Left kidney (tissue), 2 donors: ENCODE results near the gene WASHC2A. TPM values are rescaled to one million over a fixed set of nuclear protein-coding genes. Genes with fewer than 3 reads are reported as not detected.
"Not testable (repeated sequence)": the region's sequence is repeated elsewhere in the genome, so short reads cannot be mapped to it uniquely, and the experiment has no call there.

ENCODE experiments used
- DNase-seq: peaks from one replicate; pipeline ENCODE4 v3.0.0-alpha.2; 2013
- polyA plus RNA-seq: library from polyadenylated mRNA; unstranded; fragments of 120-200 nt; gene quantifications from one replicate; pipeline ENCODE4 v1.2.1, GENCODE V29; 2013; ENCODE audit not compliant: insufficient read length

Gene WASHC2A
- polyA plus RNA-seq, 1 donor, result 91.0 TPM

DNA sequence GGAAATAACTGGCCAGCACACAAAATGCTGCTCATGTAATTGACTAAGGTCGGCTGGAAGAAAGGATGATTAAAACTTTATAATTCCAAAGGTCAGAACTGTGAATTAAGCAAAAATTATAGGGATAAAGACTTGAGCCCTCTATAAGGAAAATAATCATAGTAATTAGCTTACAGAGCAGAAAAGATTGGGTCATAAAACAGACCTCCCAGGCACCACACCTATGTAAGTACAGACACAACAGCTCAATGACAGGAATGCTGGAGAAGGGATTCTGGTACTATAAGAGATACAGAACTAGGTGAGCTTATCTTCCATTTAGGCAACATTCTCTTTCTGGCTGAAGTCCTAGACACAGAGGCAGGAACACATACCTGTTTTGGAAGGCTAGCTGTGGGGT is 9.0 kb upstream of the WASHC2A start:
- DNase-seq, result not testable (repeated sequence)

DNA sequence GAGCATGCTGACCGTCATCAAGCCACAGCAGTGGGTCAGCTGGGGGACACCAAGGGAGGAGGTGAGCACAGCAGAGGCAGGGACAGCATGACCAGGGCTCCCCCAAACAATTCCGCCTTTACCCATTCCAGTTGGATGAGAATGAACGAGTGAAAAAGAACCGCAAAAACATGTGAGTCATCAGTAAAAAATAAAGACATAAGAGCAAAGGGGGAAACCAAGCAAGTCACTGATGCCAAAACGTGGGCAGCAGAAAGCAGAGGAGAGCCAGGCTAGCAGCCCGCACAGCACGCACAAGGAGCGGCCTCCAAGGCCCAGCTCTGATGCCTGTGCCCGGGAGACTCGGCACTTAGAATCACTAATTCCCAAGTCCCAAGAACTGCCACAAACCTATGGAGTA is 7.8 kb upstream of the WASHC2A start:
- DNase-seq, result not testable (repeated sequence)

DNA sequence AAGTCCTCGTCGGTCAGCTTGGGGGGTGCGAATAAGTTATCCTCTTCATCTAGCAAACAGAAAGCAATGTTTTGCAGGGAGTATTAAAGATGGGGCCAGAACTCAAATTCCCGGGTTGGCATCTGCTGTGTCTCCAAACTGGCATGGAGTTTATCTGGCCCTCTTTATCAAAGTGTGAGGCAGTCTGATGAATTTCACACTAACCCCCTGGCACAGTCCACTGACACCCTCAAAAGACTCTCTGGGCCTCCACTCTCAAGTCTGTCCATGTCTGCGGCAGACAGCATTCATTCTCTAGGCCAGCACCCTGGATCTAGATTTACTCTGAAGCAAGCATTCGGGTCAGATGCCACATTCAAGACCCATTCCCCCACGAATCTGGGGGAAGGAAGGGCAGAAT is 6.2 kb upstream of the WASHC2A start:
- not testable (repeated sequence) for DNase-seq

DNA sequence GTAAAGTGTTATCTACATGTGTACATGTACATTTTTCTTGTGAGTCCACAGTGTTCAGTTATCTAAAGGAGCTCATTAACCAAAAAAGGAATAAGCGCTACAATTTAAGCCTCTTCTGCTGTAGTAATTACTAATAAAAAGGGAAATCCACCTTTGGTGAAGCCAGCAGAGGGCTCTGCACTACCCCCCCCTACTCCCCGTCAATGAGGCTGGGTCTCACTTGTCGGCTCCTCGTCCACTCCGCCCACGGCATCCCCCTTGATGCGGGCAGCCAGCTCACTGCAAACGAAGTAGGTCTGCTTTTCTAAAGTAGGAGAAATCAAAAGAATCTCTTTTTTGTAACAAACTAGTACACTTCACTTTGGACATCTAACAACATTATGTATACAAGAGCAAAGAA is 4.7 kb upstream of the WASHC2A start:
- DNase-seq, result no peak

DNA sequence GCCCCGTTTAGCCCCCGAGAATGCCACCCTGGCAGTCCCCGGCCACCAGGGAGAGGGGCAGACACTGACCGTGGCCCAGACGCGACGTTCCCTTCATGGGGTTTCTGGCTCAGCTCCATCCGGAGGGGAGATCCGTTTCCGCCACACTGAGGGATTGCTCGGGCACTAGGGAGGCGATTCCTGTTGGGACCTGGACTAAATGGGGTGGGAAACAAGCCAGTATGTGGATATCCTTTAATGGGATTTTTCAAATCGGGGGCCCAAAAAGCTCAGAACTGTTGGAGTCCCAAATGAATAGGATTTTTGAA is 552 bp downstream of the WASHC2A start:
- not testable (repeated sequence) for DNase-seq

DNA sequence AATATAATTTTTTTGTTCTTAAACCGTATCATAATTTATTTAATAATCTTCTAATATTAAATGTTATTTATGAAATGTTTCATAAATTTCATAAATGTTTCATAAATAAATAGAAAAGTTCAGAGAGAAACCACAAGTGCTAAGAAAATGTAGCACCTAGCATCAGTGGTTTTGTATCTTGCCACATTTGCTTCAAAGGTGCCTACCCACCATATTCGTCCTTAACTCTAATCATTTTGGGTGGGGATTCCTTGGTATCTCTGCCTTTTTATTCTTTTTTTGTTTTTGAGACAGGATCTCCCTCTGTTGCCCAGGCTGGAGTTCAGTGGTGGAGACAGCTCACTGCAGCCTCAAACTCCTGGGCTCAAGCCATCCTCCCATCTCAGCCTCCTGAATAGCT is 7.4 kb downstream of the WASHC2A start:
- DNase-seq, result not testable (repeated sequence)

DNA sequence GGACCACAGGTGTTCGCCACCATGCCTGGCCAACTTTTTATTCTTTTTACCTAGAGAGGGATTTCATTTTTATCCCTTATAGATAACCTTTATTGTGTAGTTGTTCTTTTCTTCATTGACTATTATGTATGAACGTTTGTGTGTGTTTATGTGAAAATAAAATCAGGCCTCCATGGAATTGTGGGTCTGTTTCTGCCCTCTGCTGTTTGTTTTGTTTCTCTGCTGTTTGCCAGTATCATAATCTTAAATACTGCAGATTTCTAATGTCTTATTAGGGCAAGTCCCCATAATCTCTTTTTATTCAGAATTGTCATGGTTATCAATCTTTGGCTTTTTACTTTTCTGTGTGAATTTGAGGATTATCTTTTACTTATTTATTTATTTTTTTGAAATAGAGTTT is 7.8 kb downstream of the WASHC2A start:
- DNase-seq, result not testable (repeated sequence)

DNA sequence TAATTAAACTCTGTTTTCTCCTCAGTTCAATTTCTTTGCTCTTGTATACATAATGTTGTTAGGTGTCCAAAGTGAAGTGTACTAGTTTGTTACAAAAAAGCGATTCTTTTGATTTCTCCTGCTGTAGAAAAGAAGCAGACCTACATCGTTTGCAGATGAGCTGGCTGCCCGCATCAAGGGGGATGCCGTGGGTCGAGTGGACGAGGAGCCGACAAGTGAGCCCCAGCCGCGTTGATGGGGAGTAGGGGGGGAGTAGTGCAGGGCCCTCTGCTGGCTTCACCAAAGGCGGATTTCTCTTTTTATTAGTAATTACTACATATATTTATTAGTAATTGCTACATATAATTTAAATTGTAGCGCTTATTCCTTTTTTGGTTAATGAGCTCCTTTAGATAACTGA is 23.6 kb downstream of the WASHC2A start:
- DNase-seq, result not testable (repeated sequence)

DNA sequence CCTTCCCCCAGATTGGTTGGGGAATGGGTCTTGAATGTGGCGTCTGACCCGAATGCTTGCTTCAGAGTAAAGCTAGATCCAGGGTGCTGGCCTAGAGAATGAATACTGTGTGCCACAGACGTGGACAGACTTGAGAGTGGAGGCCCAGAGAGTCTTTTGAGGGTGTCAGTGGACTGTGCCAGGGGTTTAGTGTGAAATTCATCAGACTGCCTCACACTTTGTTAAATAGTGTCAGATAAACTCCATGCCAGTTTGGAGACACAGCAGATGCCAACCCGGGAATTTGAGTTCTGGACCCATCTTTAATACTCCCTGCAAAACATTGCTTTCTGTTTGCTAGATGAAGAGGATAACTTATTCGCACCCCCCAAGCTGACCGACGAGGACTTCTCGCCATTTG is 25.2 kb downstream of the WASHC2A start:
- DNase-seq, result not testable (repeated sequence)

DNA sequence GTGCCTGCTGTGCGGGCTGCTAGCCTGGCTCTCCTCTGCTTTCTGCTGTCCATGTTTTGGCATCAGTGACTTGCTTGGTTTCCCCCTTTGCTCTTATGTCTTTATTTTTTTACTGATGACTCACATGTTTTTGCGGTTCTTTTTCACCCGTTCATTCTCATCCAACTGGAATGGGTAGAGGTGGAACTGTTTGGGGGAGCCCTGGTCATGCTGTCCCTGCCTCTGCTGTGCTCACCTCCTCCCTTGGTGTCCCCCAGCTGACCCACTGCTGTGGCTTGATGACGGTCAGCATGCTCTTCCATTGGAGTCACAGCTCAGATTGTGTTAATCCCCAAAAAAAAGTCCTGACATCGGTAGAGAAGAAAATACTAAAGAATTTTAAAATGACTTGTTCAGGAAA is 26.9 kb downstream of the WASHC2A start:
- not testable (repeated sequence) for DNase-seq

DNA sequence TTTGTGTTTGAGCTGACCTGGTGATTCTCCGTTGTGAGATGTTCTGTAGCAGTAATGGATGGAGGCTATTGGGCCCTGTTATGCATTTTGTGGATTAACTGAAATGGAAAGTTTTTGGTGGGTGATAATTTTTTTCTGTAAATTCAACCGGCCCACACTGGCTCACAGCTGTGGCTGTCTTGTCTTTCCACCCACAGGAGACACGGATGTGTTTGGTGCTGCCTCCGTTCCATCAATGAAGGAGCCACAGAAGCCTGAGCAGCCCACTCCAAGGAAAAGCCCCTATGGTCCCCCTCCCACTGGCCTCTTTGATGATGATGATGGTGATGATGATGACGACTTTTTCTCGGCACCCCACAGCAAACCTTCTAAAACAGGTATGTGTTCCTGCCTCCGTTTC is 27.6 kb downstream of the WASHC2A start:
- not testable (repeated sequence) for DNase-seq

DNA sequence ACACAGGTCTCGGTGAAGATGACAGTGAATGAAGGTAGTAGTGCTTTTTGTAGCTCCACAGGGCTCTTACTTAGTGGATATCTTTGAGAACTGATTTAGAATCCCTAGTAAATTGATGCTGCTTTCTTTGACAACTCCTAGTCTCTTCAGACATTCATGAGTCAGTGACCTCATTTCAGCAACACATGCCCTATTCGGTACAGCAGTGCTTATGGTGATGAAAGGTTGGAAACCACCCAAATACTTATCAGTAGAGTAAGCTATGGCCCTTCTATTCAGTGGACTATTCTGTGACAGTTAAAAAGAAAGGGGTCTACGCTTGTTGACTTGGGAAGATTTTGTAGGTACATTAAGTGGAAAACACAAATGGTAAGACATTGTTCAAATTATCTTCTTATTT is 29.0 kb downstream of the WASHC2A start:
- DNase-seq, result not testable (repeated sequence)

DNA sequence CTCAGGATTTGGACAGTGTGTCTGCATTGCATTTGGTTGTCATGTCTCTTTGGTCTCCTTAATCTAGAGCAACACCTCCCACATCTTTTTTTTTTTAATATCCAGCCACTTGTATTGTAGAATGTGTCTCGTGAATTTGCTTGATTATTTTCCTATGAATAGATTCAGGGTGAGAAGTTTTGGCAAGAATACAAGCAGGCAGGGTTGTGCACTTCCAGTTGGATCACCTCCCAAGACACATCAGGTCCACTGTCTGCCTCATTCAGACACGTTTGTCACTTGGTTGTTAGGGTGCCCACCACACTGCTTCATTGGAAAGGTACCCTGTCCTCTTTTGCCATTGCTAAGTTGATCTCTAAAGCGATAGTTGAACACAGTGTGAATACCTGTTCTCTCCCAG is 30.9 kb downstream of the WASHC2A start:
- DNase-seq, result not testable (repeated sequence)

DNA sequence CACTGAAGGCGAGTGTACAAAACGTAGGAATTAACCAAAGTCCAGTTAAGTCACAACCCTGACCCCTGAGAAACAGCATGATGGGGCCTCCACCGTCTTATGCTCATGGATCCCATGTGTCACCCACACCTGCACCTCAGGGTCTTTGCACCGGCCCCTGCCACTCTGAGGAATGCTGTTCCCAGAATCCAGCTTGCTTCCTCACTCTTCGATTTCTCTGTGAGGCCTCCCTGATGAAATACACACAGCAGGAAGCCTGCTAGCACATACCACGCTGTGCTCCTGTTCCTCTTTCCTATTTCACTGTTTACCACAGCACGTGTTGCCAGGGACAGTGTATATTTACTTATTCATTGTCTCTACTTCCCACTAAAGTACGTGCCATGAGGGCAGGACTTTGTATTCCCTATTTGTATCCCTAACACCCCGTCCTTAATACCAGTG is 33.4 kb downstream of the WASHC2A start:
- DNase-seq, result not testable (repeated sequence)

DNA sequence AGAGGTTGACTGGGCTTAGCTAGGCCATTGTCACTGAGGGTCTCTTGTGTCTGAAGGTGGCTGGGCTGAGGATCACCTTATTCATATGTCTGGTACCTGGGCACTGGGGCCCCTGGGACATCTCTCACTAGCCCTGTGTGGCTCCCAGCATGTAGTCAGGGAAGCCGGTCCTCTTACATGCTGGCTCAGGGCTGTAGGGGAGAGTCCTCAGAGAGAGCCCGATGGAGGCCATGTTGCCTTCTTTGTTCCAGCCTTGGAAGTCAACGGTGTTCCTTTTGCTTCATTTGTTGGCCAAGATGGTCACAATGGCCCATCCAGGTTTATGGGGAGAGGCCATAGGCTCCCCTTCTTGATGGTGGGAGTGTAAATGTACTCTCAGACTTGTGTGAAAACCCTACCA is 34.0 kb downstream of the WASHC2A start:
- not testable (repeated sequence) for DNase-seq

DNA sequence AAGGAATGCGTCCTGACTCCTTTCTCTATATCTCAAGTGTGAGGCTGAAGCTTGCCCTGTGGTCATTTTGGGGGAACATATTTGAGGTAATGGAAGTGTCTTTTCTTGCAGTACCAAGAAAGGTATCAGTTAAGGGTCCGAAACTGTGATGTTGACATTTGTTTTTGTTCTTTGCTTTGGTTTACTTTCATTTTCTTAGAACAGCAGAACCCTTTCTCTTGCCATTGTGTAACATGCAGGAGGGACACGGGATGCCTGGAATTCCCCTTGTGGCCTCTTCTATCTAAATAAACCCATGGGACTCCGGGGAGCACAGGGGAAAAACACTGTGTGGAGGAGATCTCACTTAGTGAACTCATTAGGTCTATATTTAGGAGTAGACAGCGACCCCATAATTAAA is 34.5 kb downstream of the WASHC2A start:
- not testable (repeated sequence) for DNase-seq

DNA sequence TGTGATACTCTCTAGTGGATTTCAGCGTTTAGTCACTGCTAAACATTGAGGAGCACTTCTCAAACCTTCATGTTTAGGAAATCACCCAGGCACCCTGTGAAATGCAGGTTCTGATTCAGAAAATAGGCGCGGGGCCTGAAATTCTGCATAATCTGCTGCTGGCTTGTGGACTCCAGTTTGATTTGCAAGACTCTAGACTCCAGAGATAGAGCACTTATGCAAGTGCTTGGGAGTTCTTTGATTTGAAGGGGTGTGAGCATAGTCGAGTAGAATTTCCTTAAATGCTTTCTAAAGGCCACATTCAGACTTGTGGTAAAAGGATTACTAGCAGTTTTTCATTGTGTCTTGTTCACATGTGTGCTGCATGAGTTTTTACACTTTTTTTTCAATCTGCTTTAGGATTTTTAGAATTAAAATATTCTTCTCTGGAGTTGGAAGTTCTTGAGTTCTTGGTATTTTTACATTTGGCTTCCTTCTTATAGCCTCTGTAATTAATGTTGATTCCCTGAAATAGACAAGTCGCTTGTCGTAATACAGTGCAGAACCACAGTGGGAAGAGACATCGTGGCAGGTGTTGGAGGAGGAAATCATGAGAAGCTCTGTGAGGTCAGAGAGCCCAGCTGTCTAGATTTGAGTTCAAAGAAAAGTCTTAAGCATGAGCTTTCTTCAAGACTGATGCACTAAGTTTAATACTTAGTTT is 41.4 kb downstream of the WASHC2A start:
- DNase-seq, result not testable (repeated sequence)

DNA sequence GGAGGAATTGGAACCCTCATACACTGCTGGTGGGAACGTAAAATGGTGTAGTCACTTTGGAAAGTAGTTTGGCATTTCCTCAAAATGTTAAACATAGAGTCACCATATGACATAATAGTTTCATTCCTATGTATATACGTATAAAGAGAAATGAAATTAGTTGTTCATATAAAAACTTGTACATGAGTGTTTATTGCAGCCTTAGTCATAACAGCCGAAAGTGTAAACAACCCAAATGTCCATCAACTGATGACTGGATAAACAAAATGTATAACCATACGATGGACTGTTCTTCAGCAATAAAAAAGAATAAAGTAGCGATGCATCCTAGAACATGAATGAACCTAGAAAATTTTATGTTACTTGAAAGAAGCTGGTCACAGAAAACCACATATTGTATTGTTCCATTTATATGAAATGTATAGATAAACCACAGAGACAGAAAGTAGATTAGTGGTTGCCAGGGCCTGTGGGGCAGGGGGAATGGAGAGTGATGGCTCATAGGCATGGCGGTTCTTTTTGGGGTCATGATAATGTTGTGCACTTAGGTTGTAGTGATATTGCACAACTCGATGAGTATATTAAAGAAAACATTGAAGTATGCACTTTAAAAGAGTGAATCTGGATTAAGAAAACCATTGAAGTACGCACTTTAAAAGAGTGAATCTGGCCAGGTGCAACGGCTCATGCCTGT is 44.8 kb downstream of the WASHC2A start:
- not testable (repeated sequence) for DNase-seq

DNA sequence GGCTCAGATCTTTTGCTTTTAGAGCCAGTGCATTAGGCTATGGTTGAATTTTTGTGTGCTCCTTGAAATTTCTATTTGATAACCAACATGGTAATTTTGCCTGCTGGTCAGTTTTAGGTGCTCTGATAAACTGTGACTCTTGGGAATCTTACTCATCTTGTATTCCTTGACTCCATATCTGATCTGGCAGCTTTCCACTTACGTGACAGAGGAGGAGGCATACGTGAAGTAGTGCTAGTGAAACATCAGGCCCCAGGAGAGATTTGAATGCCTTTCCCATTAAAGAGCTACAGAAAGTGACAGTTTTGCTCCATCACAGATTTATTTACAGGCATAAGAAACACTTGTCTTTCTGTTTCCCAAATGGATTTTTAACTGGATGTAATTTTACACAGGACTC is 59.0 kb downstream of the WASHC2A start:
- DNase-seq, result not testable (repeated sequence)

DNA sequence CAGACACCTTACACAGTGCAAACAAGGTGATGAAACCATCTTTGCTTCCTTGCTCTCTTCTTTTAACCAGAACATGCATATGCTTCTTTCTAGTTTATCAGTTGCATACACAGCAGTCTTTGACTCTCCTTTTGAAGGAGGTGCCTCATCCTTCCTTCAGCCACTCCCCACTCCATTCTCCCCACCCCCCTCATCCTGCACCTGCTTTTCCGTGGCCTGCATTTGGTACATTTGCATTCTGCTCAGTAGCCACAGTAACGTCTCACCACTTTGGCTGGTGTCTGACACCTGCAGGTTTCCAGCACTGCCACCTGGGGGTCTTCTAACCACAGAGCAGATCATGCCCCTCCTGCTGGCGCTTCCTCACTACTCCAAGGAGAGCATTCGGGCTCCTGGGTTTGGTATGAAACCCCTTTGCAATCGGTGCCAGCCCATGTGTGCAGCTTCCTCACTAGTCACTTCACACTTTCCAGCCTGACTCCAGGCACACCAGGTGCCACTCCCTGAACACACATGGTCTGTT is 60.1 kb downstream of the WASHC2A start:
- DNase-seq, result not testable (repeated sequence)

DNA sequence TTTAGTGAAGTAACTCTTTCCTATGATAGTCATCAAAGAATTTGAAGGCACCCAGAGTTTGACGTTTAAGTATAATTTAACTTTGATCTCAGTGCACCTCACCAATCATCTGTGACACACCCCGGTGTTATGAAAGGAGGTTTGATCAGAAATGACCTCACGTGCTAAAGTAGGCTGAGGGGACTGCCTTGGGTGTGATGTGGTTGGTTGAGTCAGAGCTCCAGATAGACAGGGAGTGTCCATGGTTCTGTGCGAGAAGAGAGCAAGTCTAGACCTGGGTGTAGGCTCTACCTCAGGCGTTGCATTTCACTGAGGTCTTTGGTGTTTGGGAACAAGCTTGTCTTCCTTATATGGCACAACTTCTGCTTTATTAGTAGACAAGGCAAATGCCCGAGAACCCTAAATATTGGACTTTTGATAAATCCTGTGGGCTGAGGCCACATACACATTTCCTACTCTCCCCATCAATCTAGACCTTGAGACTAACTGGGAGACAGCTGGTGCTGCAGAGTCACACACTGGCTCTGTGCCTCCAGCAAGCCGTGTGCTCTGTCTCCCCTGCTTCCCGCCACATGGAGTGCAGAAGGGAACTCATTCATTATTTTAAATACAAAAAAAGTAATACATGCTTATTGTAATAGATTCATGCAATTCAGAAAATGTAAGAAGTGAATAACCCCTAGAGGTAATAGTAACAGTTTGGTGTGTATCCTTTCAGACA is 63.7 kb downstream of the WASHC2A start:
- DNase-seq, result not testable (repeated sequence)

DNA sequence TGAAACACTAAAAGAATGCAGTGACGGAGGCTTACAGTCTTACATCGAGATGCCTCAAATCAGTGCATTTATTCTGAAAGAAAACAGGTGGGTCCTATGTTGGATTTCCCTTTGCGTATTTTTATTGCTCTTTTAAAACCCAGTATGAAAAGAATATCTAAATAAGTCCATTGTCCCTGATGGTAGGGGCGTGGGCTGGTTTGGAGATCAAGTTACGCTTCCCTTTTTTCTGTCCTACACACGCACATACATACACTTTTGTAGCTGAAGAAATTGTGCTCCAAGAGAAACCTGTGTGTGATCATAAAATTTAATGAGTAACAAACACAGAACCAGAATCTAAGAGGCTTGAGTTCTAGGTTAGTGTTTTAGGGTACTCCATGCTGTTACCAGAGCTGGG is 64.6 kb downstream of the WASHC2A start:
- not testable (repeated sequence) for DNase-seq

DNA sequence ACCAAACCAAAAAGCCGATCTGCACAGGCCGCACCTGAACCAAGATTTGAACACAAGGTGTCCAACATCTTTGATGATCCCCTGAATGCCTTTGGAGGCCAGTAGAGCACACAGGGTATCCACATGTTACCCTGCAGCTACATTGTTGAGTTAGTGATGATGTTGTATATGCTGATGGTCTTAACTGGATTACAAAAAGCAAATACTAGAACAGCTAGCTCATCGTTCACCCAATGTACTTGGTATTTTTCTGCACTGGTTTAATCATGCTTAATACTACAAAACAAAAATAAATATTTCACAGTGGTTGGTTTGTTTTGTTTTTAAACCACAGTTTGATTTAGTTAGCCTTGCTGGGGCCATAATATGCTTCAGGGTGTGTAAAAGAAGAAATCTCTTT is 65.1 kb downstream of the WASHC2A start:
- DNase-seq, result not testable (repeated sequence)
